HG02973 (cell line): ENCODE measurements around the gene KANSL3.

Source experiments
- ATAC-seq: cut with Tn5 transposase; IDR thresholded peaks from one replicate; pipeline ENCODE4 v1.9.1; 2021; ENCODE audit warnings: moderate library complexity; ENCODE audit not compliant: unreplicated experiment

Gene KANSL3

GRCh38 chr2:96546797-96547196, 91.3 kb downstream of the KANSL3 start:
- no peak for ATAC-seq

- ATAC-seq: no peak
Measured at GRCh38 chr2:96546321-96546720, 91.8 kb downstream of the KANSL3 start.
